MM.1S (cell line): ENCODE measurements around the gene MEGF11.

Experiments used
- CTCF ChIP-seq: fragments of 300-600 bp; sonication (generic); IDR thresholded peaks from 2 replicates; pipeline ENCODE4 v1.5.1; 2016; ENCODE audit warnings: antibody characterized with exemption, low read length, mixed read lengths
- EZH2 ChIP-seq: fragments of 300-600 bp; sonication (generic); optimal IDR thresholded peaks from 2 replicates; pipeline ENCODE3; 2017; ENCODE audit warnings: low read depth, mild to moderate bottlenecking, antibody characterized with exemption, low read length, mixed read lengths

- TF ChIP-seq CTCF (no peak), EZH2 (no peak)
Measured at GRCh38 chr15:65930134-65930533, 323.4 kb downstream of the MEGF11 start.
